Progenitor cell of endocrine pancreas (in vitro differentiated cells): ENCODE measurements around the gene TMEM132E. TPM values are rescaled to one million over a fixed set of nuclear protein-coding genes. Genes with fewer than 3 reads are reported as not detected.

Source experiments
- DNase-seq: peaks from one replicate; pipeline ENCODE4 v3.0.0; 2021; ENCODE audit warnings: low spot score; ENCODE audit not compliant: unreplicated experiment
- H3K27ac Mint-ChIP-seq: 2 replicates; pipeline ENCODE4 v1.8.0; 2021; ENCODE audit warnings: mild to moderate bottlenecking, moderate library complexity, mixed read lengths
- H3K27me3 Mint-ChIP-seq: 2 replicates; pipeline ENCODE4 v1.8.0; 2021; ENCODE audit warnings: mixed read lengths
- H3K36me3 Mint-ChIP-seq: 2 replicates; pipeline ENCODE4 v1.8.0; 2022; ENCODE audit warnings: mixed read lengths; ENCODE audit not compliant: insufficient read depth
- H3K4me1 Mint-ChIP-seq: 2 replicates; pipeline ENCODE4 v1.8.0; 2021; ENCODE audit warnings: low read depth, mixed read lengths
- H3K4me3 Mint-ChIP-seq: 2 replicates; pipeline ENCODE4 v1.8.0; 2021; ENCODE audit warnings: low read depth, mild to moderate bottlenecking, moderate library complexity, mixed read lengths
- H3K9me3 Mint-ChIP-seq: 2 replicates; pipeline ENCODE4 v1.8.0; 2021; ENCODE audit warnings: low read depth, mixed read lengths
- CTCF ChIP-seq: fragments of 200-600 bp; sonication (generic); IDR thresholded peaks from one replicate; pipeline ENCODE4 v1.5.0; 2021; ENCODE audit warnings: antibody characterized with exemption, mild to moderate bottlenecking; ENCODE audit not compliant: unreplicated experiment
- total RNA-seq: library from RNA; stranded (reverse); gene quantifications from 2 replicates; pipeline ENCODE4 v1.2.1, GENCODE V29; 2021

TMEM132E gene
- total RNA-seq, 1 donor from 2014 or later, result 0.05 TPM

DNA sequence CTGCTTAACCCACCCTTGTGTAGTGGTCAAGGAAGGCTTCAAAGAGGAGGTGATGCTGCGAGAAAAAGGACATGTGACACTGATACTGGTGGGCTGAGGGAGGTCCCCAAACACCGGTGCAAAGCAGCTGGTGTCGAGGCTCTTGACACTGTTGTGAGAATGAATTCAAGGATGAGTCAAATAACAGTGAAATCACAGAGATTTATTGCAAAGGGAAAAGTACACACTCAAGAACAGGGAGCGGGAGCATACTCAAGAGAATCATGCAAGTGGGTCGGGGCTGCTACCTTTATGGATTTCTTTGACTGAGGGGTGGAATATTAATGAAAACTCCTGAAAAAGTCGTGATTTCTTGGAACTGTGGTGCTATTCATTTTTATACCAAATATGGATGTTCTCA lies 31.1 kb downstream of the TMEM132E start:
- peaks cover 13% of the 10 kb centered on the region for H3K4me1 Mint-ChIP-seq
- H3K9me3 Mint-ChIP-seq, result no peaks in the 10 kb centered on the region
- H3K27ac Mint-ChIP-seq, result no peak overlapping the region

DNA sequence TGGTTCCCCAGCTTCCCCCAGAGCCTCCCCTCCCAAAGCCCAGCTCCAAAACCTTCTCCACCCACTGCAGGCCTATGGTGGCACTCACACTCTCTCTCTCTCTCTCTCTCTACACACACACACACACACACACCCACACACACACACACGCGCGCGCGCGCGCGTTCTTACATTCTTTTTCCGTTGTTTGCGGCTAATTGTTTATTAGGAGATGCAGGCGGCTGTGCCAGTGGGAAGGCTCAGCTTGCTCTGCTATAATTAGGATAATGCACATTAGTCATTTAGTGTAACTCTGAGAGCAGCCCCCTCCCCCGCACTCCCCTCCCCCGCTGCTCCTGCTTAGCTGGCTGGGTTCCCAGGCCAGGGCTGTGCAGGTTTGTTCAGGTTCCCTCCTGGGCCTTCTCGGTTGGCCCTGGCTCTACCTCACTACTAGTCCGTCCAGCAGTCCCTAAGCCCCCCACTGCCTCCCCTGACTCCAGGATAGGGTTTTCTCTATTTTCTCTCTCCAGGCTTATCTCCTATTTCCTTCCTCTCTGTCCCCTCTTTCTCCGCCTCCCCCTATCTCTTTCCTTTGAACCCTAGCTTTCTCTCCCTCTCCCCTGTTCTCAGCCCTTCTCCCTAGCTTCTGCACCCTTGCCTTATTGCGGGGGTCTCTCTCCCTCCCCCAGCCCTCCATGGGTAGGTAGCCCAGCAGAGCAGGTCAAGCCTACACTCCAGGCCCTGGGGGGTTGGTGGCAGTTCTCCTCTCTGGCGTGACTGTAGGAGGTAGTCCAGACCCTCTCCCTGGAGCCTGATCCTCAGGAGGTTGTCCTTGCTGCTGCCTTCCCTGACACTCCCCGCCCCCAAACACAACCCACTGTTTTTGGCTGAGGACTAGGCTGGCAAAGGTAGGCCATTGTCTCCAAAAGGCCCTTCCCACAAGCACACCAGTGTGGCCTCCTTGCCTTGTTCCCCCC lies 34.0 kb downstream of the TMEM132E start:
- TF ChIP-seq CTCF, result no peak
- Mint-ChIP-seq H3K36me3 (no peaks in the 10 kb centered on the region), H3K9me3 (no peaks in the 10 kb centered on the region), H3K27me3 (peaks cover 42% of the 10 kb centered on the region), H3K4me1 (peaks cover 16% of the 10 kb centered on the region), H3K4me3 (no peak overlapping the region), H3K27ac (peak overlapping the region; percentile 75)
- no peak for DNase-seq

More for the DNA sequence above, 31.1 kb downstream of the TMEM132E start:
- Mint-ChIP-seq H3K36me3 (no peaks in the 10 kb centered on the region), H3K27me3 (peaks cover 43% of the 10 kb centered on the region), H3K4me3 (no peak overlapping the region)
- TF ChIP-seq CTCF, result no peak
- no peak for DNase-seq

DNA sequence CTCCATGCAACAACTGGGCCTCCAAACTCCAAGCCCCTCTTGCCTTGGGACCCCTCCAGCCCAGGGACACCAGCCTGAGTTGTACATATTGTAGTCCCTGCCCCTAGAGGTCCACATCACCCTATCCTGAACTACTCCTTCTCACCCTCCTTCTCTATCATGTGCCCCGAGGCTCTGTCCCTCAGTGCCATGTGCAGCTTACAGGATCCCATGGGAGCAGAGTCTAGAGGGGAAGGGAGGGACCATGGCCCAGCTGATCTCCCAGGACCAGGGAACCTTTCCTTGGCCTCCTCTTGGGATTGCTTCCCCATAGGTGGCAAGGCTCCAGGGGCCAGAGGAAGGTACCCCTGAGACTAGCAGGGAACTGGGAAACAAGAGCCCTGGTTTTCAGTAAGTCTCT lies 35.3 kb downstream of the TMEM132E start:
- H3K4me1 Mint-ChIP-seq, result peaks cover 15% of the 10 kb centered on the region
- TF ChIP-seq CTCF, result no peak
- no peaks in the 10 kb centered on the region for H3K9me3 Mint-ChIP-seq
- H3K36me3 Mint-ChIP-seq, result no peaks in the 10 kb centered on the region
- no peak overlapping the region for H3K4me3 Mint-ChIP-seq
- no peak for DNase-seq
- no peak overlapping the region for H3K27ac Mint-ChIP-seq
- peaks cover 31% of the 10 kb centered on the region for H3K27me3 Mint-ChIP-seq

DNA sequence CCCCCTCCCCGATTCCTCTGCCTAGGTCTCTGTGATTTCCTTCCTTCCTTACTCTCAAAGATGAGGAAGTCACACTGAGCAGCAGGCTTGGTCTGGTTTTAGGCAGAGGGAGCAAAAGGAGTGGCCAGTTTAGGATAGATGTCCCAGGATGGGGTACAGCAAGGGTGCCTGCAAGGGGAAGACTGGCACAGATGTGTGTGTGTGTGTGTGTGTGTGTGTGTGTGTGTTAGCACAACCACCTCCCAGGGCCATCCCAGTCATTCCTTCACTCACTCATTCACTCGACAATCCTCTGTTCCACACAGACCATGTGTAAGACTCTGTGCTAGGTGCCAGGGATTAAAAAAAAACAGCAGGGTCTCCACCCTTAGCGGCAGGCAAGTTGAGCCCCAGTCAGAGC lies 35.9 kb downstream of the TMEM132E start:
- Mint-ChIP-seq H3K36me3 (no peaks in the 10 kb centered on the region), H3K4me3 (no peak overlapping the region), H3K4me1 (peaks cover 9% of the 10 kb centered on the region), H3K27ac (no peak overlapping the region), H3K27me3 (peaks cover 25% of the 10 kb centered on the region), H3K9me3 (no peaks in the 10 kb centered on the region)
- no peak for DNase-seq
- TF ChIP-seq CTCF, result no peak

DNA sequence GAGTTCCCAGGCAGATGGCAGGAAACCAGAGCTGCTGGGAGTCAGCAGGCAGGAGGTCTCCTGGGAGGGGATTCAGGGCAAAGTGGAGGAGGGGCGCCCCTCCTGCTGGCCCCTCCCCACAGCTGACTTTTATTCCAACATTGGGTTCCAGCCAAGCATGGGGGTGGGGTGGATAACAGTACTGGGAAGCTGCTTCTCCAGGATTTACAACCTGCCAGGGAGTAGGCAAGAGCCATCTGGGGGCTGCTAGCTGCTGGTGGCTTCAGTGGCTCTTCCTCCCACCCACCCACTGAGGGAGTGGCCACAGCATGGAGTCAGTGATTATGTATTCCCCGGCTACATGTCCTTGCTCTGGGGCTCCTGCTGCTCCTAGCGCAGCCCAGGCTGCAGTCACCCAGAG lies 36.8 kb downstream of the TMEM132E start:
- no peaks in the 10 kb centered on the region for H3K36me3 Mint-ChIP-seq
- peaks cover 21% of the 10 kb centered on the region for H3K27me3 Mint-ChIP-seq
- DNase-seq, result no peak
- TF ChIP-seq CTCF, result no peak
- H3K4me1 Mint-ChIP-seq, result peaks cover 7% of the 10 kb centered on the region
- no peak overlapping the region for H3K4me3 Mint-ChIP-seq
- H3K27ac Mint-ChIP-seq, result no peak overlapping the region
- no peaks in the 10 kb centered on the region for H3K9me3 Mint-ChIP-seq
